ENCODE measurements around the gene ABR. TPM values are rescaled to one million over a fixed set of nuclear protein-coding genes. Genes with fewer than 3 reads are reported as not detected.
A peak's percentile ranks its signal among the peaks of the same experiment; 100 is the strongest.
"Not testable (repeated sequence)": the region's sequence is repeated elsewhere in the genome, so short reads cannot be mapped to it uniquely, and the experiment has no call there.

The ABR gene
- polyA plus RNA-seq, 3 donors = 19.8 to 160 (median 26.0) TPM

- Histone ChIP-seq H3K4me2 (replicated peaks; ENCODE audit: extremely low read depth, low read length, poor library complexity, severe bottlenecking) (no peak overlapping the region), H3K4me3 (replicated peaks in 1 of 3; ENCODE audit: low read depth in 2 of 3, low read length in 3 of 3) (no peak overlapping the region), H2AFZ (ENCODE audit: insufficient read depth, low read depth, low read length, poor library complexity, severe bottlenecking) (no peak overlapping the region), H3K36me3 (replicated peaks in 1 of 2; ENCODE audit: control insufficient read depth in 1 of 2, insufficient read depth in 2 of 2, low read length in 2 of 2) (peaks cover 22 to 47% of the 10 kb centered on the region in 2 donors), H3K27ac (ENCODE audit: low read depth in 1 of 2, low read length in 2 of 2) (peak overlapping the region; percentile 97 to 99), H3K9me3 (replicated peaks in 1 of 2; ENCODE audit: control insufficient read depth in 1 of 2, insufficient read depth in 1 of 2, low read length in 2 of 2) (no peaks in the 10 kb centered on the region), H3K9ac (ENCODE audit: insufficient read depth, low read length, poor library complexity, severe bottlenecking) (no peak overlapping the region), H3K4me1 (ENCODE audit: control insufficient read depth in 1 of 2, insufficient read depth in 2 of 2, low read length in 2 of 2) (peaks cover 51 to 52% of the 10 kb centered on the region in 2 donors), H3K79me2 (ENCODE audit: insufficient read depth, low read length) (peaks cover 75% of the 10 kb centered on the region), H4K20me1 (ENCODE audit: insufficient read depth, low read length) (peaks cover 23% of the 10 kb centered on the region), H3K27me3 (ENCODE audit: control insufficient read depth in 2 of 2, insufficient read depth in 2 of 2, low read length in 2 of 2) (no peaks in the 10 kb centered on the region)
- Mint-ChIP-seq H3K27ac (peak overlapping the region; percentile 98 to 99 (median 99)), H3K4me3 (no peak overlapping the region), H3K27me3 (ENCODE audit: low read depth in 3 of 3) (peaks cover 0 to 2% (median 1%) of the 10 kb centered on the region in 3 donors), H3K36me3 (peaks cover 37 to 56% of the 10 kb centered on the region in 2 donors), H3K9me3 (no peaks in the 10 kb centered on the region), H3K4me1 (peaks cover 48% of the 10 kb centered on the region)
- WGBS (ENCODE audit: insufficient coverage) = 92% methylated on average over 9 of the region's 9 CpGs
- intact Hi-C loops (cut with micrococcal nuclease) = no loop called here
- DNase-seq = no peak
- no peak for TF ChIP-seq CTCF (IDR thresholded peaks at IDR 0.05)
These were observed 80.5 kb downstream of the ABR start for GRCh38 chr17:1099242-1099641.

DNA sequence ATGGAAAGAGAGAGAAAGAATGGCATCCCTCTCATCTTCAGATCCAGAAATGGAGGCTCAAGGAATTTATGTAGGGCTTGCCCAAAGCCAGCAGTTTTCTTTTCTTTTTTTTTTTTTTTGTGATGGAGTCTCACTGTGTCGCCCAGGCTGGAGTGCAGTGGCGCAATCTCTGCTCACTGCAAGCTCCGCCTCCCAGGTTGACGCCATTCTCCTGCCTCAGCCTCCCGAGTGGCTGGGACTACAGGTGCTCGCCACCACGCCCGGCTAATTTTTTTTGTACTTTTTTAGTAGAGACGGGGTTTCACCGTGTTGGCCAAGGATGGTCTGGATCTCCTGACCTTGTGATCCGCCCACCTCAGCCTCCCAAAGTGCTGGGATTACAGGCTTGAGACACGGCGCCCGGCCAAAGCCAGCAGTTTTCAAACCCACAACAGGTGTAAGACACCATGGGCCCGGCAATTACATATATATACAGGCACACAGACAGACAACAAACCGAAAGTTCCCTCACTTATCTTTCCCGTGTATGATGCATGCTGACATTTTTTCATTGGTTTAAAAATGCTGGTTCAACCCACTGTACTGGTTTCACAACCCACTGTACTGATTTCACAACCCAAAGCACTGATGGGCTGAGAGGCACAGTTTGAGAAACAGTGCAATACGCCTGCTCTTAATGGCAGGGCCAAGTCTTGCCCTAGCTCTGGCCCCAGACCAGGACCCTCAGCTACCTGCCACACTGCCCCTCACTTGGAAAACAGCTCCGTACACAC, 81.6 kb downstream of the ABR start:
- H3K27me3 Mint-ChIP-seq (ENCODE audit: low read depth in 3 of 3); H3K9me3 Mint-ChIP-seq; H3K9me3 ChIP-seq (replicated peaks in 1 of 2; ENCODE audit: control insufficient read depth in 1 of 2, insufficient read depth in 1 of 2, low read length in 2 of 2); H3K27me3 ChIP-seq (ENCODE audit: control insufficient read depth in 2 of 2, insufficient read depth in 2 of 2, low read length in 2 of 2); intact Hi-C loops (cut with micrococcal nuclease): not testable (repeated sequence)
- WGBS (ENCODE audit: insufficient coverage) = 29% methylated on average over 6 of the region's 19 CpGs
- Histone ChIP-seq H3K36me3 (replicated peaks in 1 of 2; ENCODE audit: control insufficient read depth in 1 of 2, insufficient read depth in 2 of 2, low read length in 2 of 2) (peaks cover 16 to 47% of the 10 kb centered on the region in 2 donors), H2AFZ (ENCODE audit: insufficient read depth, low read depth, low read length, poor library complexity, severe bottlenecking) (peak overlapping the region; percentile 10), H3K4me1 (ENCODE audit: control insufficient read depth in 1 of 2, insufficient read depth in 2 of 2, low read length in 2 of 2) (peaks cover 52 to 59% of the 10 kb centered on the region in 2 donors), H3K4me3 (replicated peaks in 1 of 3; ENCODE audit: low read depth in 2 of 3, low read length in 3 of 3) (peak overlapping the region; percentile 17 to 65 (median 18)), H3K27ac (ENCODE audit: low read depth in 1 of 2, low read length in 2 of 2) (peak overlapping the region; percentile 97 to 99), H4K20me1 (ENCODE audit: insufficient read depth, low read length) (peaks cover 13% of the 10 kb centered on the region), H3K79me2 (ENCODE audit: insufficient read depth, low read length) (peaks cover 74% of the 10 kb centered on the region), H3K4me2 (replicated peaks; ENCODE audit: extremely low read depth, low read length, poor library complexity, severe bottlenecking) (peak overlapping the region; percentile 69), H3K9ac (ENCODE audit: insufficient read depth, low read length, poor library complexity, severe bottlenecking) (peak overlapping the region; percentile 57)
- Mint-ChIP-seq H3K4me1 (peaks cover 53% of the 10 kb centered on the region), H3K36me3 (peaks cover 41 to 59% of the 10 kb centered on the region in 2 donors), H3K4me3 (peak overlapping the region; percentile 76 to 86), H3K27ac (peak overlapping the region; percentile 98 to 99 (median 99))
- peak; percentile 82 to 93 (median 90) for DNase-seq
